ENCODE results near the gene RPL7A.

GRCh38 chr9:133304158-133304470 lies 43.9 kb upstream of the RPL7A start:
- TF ChIP-seq CTCF (IDR thresholded peaks at IDR 0.05 in 4 of 5, conservative IDR thresholded peaks at IDR 0.05 in 1 of 5) (no peak), POLR2A (IDR thresholded peaks at IDR 0.05) (no peak)
